GM20000 (cell line): Measurements from ENCODE around the gene EPHB3.

Experiments used
- DNase-seq: peaks from one replicate; pipeline ENCODE4 v3.0.0; 2012; ENCODE audit warnings: low spot score
- TF ChIP-seq, protein P1 (sequence below): IDR thresholded peaks from 2 replicates; pipeline ENCODE4 v1.5.1; 2012; ENCODE audit warnings: mild to moderate bottlenecking, control low read depth; ENCODE audit errors: extremely low read depth, missing control alignments

The EPHB3 gene

DNA sequence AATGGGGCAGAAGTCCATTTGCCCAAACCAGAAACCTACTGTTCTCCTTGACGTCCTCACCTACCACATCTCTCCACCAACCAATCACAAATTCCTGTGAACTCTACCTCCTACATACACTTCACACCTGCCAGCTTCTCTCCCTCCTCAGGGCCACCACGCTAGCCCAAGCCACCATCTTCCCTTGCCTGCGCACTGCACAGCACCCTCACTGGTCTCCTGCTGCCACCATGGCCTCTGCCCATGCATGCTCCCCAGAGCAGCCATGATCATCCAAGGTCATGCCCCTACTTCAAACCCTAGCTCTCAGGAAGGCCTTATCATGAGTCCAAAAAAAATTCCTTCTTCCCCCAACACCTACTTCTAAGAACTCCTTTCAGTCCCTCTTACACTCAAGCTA lies 1.1 kb upstream of the EPHB3 start:
- no peak for DNase-seq
- TF ChIP-seq, protein P1, sequence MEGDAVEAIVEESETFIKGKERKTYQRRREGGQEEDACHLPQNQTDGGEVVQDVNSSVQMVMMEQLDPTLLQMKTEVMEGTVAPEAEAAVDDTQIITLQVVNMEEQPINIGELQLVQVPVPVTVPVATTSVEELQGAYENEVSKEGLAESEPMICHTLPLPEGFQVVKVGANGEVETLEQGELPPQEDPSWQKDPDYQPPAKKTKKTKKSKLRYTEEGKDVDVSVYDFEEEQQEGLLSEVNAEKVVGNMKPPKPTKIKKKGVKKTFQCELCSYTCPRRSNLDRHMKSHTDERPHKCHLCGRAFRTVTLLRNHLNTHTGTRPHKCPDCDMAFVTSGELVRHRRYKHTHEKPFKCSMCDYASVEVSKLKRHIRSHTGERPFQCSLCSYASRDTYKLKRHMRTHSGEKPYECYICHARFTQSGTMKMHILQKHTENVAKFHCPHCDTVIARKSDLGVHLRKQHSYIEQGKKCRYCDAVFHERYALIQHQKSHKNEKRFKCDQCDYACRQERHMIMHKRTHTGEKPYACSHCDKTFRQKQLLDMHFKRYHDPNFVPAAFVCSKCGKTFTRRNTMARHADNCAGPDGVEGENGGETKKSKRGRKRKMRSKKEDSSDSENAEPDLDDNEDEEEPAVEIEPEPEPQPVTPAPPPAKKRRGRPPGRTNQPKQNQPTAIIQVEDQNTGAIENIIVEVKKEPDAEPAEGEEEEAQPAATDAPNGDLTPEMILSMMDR = no peak

DNA sequence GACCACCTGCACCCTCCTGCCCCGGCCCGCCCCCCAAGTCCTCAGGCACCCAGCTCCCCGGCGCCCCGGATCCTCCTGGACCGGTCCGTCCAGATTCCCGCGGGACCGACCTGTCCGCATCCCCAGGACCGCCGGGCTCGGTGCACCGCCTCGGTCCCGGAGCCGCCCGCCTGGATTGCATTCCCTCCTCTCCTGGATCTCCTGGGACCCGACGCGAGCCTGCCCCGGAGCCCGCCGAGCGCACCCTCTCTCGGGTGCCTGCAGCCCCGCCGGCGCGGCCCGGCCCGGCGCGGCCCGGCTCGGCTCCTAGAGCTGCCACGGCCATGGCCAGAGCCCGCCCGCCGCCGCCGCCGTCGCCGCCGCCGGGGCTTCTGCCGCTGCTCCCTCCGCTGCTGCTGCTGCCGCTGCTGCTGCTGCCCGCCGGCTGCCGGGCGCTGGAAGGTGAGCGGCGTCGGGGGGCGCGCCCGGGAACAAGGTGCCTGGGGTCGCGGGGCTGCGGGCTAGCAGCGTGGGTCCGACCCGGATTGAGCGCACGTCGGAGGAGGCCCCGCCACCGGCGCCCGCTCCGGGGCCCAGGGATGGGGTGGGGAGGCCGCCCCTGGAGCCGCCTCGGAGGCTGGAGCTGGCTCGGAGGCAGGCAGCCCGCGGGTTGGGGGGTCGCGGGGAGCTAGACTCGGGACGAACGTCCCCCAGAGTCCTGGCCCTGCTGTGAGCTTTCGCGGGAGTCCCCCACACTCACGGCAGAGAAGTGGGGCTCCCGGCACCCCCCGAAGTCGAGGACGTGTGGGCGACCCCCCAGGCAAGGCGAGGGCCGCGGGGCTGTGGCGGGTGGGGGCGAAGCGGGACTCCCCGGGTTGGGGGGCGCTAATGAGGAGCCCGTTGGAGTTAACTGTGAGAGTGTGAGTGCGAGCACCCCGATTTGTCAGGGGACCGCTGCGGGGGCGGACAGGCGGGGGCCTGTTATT lies 610 bp downstream of the EPHB3 start:
- TF ChIP-seq, protein P1 = no peak
- no peak for DNase-seq

DNA sequence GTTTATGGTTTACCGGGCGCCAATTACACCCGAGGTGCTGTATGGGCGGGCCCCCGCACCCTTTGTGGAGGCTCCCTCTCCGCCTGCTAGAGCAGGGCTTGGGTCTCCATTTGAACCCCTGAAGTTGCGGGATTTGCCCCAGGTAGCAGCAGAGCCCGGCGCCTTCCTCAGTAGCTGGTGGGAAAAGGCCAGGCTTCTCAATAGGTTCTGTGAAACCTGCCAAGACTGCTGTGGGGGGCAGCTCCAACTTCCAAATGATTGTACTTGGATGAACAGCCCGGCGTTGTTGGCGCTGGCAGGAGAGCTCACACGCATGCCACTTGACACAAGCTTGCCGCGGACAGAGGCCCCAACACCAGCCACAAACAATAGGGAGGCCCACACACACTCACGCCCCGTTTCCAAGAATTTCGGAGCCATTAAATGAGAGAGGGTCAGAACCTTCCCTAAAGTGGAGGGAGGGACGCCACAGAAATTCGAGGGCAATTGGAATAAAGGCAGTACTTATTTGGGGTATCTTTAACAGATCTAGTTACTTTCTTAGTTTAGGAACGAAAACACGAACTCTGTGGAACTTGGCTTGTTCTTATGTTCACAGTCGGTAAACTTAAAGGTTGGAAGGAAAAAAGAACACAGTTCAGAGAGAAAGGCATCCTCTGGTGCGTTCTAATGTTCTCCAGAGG lies 1.4 kb downstream of the EPHB3 start:
- TF ChIP-seq, protein P1 = no peak
- DNase-seq = no peak

DNA sequence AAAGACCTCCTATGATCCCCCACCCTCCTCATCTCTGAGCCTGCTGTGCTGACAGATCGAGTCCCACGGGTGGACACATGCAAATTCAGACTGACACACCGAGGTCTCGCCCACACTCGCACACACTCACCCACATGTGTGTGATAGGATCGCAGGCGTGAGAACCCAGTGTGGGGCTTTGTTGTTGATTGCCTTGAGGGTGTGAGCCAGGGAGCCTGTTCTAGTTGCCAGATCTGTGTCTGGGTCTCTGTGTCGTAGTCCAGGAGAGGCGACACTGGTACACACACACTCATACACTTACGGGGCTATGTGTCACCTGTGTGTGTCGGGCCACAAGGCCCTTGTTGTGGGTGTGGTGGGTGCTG lies 2.0 kb downstream of the EPHB3 start:
- TF ChIP-seq, protein P1 = no peak
- DNase-seq = no peak

DNA sequence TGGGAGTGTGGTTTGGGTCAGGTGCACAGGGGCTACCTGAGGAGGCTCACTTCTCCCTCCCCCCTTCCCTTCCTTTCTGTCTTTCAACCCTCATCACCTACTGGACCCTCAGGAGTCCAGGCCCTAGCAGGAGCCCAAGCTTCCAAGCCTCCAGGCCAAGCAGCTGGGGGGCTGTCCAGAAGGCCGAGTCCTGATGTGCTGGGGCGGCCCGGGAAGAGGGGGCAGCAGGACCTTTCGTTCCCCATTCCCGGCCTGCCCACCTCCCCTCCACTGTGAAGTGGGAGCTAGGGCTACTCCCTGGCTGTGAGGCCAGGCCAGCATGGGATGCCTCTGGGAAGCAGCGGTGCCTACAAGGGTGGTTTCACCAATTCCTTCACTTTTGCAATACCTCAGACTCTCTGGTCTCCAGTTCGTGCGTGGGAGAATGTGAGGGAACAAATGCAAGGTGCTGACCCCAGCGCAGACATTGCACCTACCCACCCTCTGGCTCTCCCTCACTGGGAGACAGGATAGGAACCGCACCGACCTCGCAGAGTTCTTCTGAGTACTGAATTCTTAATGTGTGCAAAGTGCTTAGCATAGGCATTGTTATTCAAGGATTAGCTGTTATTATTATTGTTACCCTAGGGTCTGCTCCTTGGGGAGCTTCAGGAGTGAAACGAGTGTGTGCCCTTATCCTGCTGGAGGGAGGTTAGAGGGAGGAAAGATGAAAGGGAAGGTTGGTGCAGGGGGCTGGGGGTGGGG lies 2.5 kb downstream of the EPHB3 start:
- TF ChIP-seq, protein P1 = no peak
- no peak for DNase-seq

DNA sequence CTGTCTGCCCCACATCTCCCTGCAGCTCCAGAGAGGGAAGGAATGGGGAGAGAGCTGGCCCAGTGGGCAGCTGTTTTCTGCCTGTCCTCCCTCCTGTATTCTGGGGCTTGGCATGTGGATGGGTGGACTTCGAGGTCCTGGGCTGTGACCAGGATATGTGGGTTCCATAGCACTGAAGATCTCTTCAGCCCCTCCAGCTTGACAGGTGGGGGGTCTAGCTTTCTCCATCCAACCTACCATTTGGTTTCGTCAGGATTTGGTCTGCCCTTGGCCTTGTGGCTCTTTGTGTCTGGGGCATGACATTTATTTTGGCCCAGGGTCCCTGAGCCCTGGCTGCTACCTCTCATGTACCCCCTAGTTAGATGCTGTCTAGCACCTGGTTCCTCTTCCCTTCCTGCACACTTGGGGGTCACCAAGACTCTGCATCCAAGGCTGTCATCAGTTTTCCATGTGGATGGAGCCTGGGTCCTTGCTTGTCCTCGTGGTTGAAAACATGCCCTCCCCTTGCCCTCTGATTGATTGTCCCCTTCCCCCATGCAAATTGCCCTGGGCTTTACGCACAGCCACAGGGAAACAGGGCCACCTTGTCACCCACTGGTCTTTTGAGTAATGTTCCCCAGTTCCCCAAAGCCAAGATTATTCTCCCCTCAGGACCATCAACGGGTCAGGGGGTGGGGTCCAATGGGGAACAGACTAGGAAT lies 3.2 kb downstream of the EPHB3 start:
- TF ChIP-seq, protein P1 = no peak
- DNase-seq = no peak
